Glutamatergic neuron (in vitro differentiated cells): ENCODE results near the gene TPPP. TPM values are rescaled to one million over a fixed set of nuclear protein-coding genes. Genes with fewer than 3 reads are reported as not detected.
"Not testable (repeated sequence)": the region's sequence is repeated elsewhere in the genome, so short reads cannot be mapped to it uniquely, and the experiment has no call there.

Experiments used
- DNase-seq: peaks from one replicate; pipeline ENCODE4 v3.0.0; 2022
- H3K27ac Mint-ChIP-seq: one replicate; pipeline ENCODE4 v1.8.0; 2020; ENCODE audit warnings: mild to moderate bottlenecking, mixed read lengths, inconsistent platforms; ENCODE audit not compliant: unreplicated experiment
- H3K27me3 Mint-ChIP-seq: one replicate; pipeline ENCODE4 v1.8.0; 2020; ENCODE audit warnings: mild to moderate bottlenecking, moderate library complexity, mixed read lengths, inconsistent platforms; ENCODE audit not compliant: unreplicated experiment
- H3K36me3 Mint-ChIP-seq: one replicate; pipeline ENCODE4 v1.8.0; 2020; ENCODE audit warnings: mild to moderate bottlenecking, mixed read lengths, inconsistent platforms; ENCODE audit not compliant: unreplicated experiment
- H3K4me1 Mint-ChIP-seq: one replicate; pipeline ENCODE4 v1.8.0; 2020; ENCODE audit warnings: mild to moderate bottlenecking, low read depth, mixed read lengths, inconsistent platforms; ENCODE audit not compliant: unreplicated experiment
- H3K4me3 Mint-ChIP-seq: one replicate; pipeline ENCODE4 v1.8.0; 2020; ENCODE audit warnings: mild to moderate bottlenecking, mixed read lengths, inconsistent platforms; ENCODE audit not compliant: unreplicated experiment
- H3K9me3 Mint-ChIP-seq: one replicate; pipeline ENCODE4 v1.8.0; 2020; ENCODE audit warnings: mild to moderate bottlenecking, moderate library complexity, mixed read lengths, inconsistent platforms; ENCODE audit not compliant: unreplicated experiment
- CTCF ChIP-seq: fragments of 200-600 bp; sonication (generic); IDR thresholded peaks from one replicate; pipeline ENCODE4 v1.5.0; 2021; ENCODE audit not compliant: partially characterized antibody, unreplicated experiment
- total RNA-seq: library from RNA; stranded (reverse); fragmentation: NEBNext Ultra II Directional; extraction: Animal tissue kit (Norgen Biotek cat#: 25700); gene quantifications from one replicate; pipeline ENCODE4 v1.2.1, GENCODE V29; 2021; ENCODE audit not compliant: unreplicated experiment

The TPPP gene
- total RNA-seq, 1 donor from 2014 or later = 44.5 TPM

GRCh38 chr5:685262-686171, 7.6 kb downstream of the TPPP start:
- Mint-ChIP-seq H3K9me3 (peaks cover 7% of the 10 kb centered on the region), H3K36me3 (no peaks in the 10 kb centered on the region), H3K27ac (no peak overlapping the region), H3K4me3 (no peak overlapping the region), H3K27me3 (peaks cover 3% of the 10 kb centered on the region), H3K4me1 (peaks cover 3% of the 10 kb centered on the region)
- no peak for TF ChIP-seq CTCF
- DNase-seq = peak; percentile 14

GRCh38 chr5:684751-685216, 8.4 kb downstream of the TPPP start:
- H3K27ac Mint-ChIP-seq = no peak overlapping the region
- H3K9me3 Mint-ChIP-seq = peaks cover 7% of the 10 kb centered on the region
- TF ChIP-seq CTCF = no peak
- H3K4me3 Mint-ChIP-seq = no peak overlapping the region
- peaks cover 3% of the 10 kb centered on the region for H3K4me1 Mint-ChIP-seq
- no peaks in the 10 kb centered on the region for H3K36me3 Mint-ChIP-seq
- DNase-seq = peak; percentile 14
- peaks cover 3% of the 10 kb centered on the region for H3K27me3 Mint-ChIP-seq

GRCh38 chr5:683551-684481, 9.3 kb downstream of the TPPP start:
- Mint-ChIP-seq H3K27ac (no peak overlapping the region), H3K27me3 (peaks cover 3% of the 10 kb centered on the region), H3K9me3 (peaks cover 7% of the 10 kb centered on the region), H3K4me1 (peaks cover 5% of the 10 kb centered on the region), H3K36me3 (no peaks in the 10 kb centered on the region), H3K4me3 (no peak overlapping the region)
- TF ChIP-seq CTCF = no peak
- peak; percentile 12 for DNase-seq

- not testable (repeated sequence) for H3K27me3 Mint-ChIP-seq, H3K4me1 Mint-ChIP-seq, H3K9me3 Mint-ChIP-seq, H3K36me3 Mint-ChIP-seq, H3K4me3 Mint-ChIP-seq, H3K27ac Mint-ChIP-seq
- DNase-seq = peak; percentile 17
These were observed 10.3 kb downstream of the TPPP start for GRCh38 chr5:682651-683358.

- H3K27me3 Mint-ChIP-seq, DNase-seq, H3K4me3 Mint-ChIP-seq: not testable (repeated sequence)
These were observed 10.9 kb downstream of the TPPP start for GRCh38 chr5:682216-682615.

GRCh38 chr5:681317-682191, 11.6 kb downstream of the TPPP start:
- H3K27me3 Mint-ChIP-seq, DNase-seq, H3K4me3 Mint-ChIP-seq: not testable (repeated sequence)

More at GRCh38 chr5:682216-682615, 10.9 kb downstream of the TPPP start:
- H3K9me3 Mint-ChIP-seq = peaks cover 11% of the 10 kb centered on the region
- H3K36me3 Mint-ChIP-seq, H3K27ac Mint-ChIP-seq, H3K4me1 Mint-ChIP-seq: not testable (repeated sequence)

GRCh38 chr5:680836-681235, 12.3 kb downstream of the TPPP start:
- not testable (repeated sequence) for H3K27ac Mint-ChIP-seq, H3K4me1 Mint-ChIP-seq, DNase-seq, H3K4me3 Mint-ChIP-seq, H3K36me3 Mint-ChIP-seq
- Mint-ChIP-seq H3K27me3 (peaks cover 15% of the 10 kb centered on the region), H3K9me3 (peaks cover 17% of the 10 kb centered on the region)

More at GRCh38 chr5:681317-682191, 11.6 kb downstream of the TPPP start:
- H3K9me3 Mint-ChIP-seq = peaks cover 13% of the 10 kb centered on the region
- H3K4me1 Mint-ChIP-seq, H3K36me3 Mint-ChIP-seq, H3K27ac Mint-ChIP-seq: not testable (repeated sequence)
